EH (cell line): Measurements from ENCODE around the gene TNFAIP2.

ENCODE experiments used
- DNase-seq: peaks from one replicate; pipeline ENCODE4 v3.0.0-alpha.2; 2015; ENCODE audit warnings: low read depth

Gene TNFAIP2

GRCh38 chr14:103122947-103123633, at the start of gene TNFAIP2:
Gene TNFAIP2, plus strand, starts transcription at chr14:103123461. Its CDS starts 2,997 bp downstream, at chr14:103126458.
- DNase-seq = peak; percentile 51

- no peak for DNase-seq
Measured at GRCh38 chr14:103073876-103074728, 49.2 kb upstream of the TNFAIP2 start.

- DNase-seq = no peak
Measured at GRCh38 chr14:103074729-103075367, 48.4 kb upstream of the TNFAIP2 start.

- peak; percentile 79 for DNase-seq
Measured at GRCh38 chr14:103078420-103078749, 44.9 kb upstream of the TNFAIP2 start.

GRCh38 chr14:103078860-103079587, 44.2 kb upstream of the TNFAIP2 start:
- no peak for DNase-seq

- DNase-seq = no peak
Measured at GRCh38 chr14:103081951-103082350, 41.3 kb upstream of the TNFAIP2 start.

- no peak for DNase-seq
Measured at GRCh38 chr14:103084021-103084919, 39.0 kb upstream of the TNFAIP2 start, which contains the start of gene LBHD2. Gene LBHD2, plus strand, starts transcription at chr14:103084210. Its CDS starts 1,803 bp downstream, at chr14:103086013.

- no peak for DNase-seq
Measured at GRCh38 chr14:103085106-103086091, 37.9 kb upstream of the TNFAIP2 start.

GRCh38 chr14:103086771-103087342, 36.4 kb upstream of the TNFAIP2 start:
- DNase-seq = no peak

- DNase-seq = no peak
Measured at GRCh38 chr14:103087343-103087835, 35.9 kb upstream of the TNFAIP2 start.

GRCh38 chr14:103088921-103089320, 34.3 kb upstream of the TNFAIP2 start:
- no peak for DNase-seq

GRCh38 chr14:103089386-103090335, 33.6 kb upstream of the TNFAIP2 start:
- DNase-seq = no peak

GRCh38 chr14:103090481-103091020, 32.7 kb upstream of the TNFAIP2 start:
- no peak for DNase-seq

- DNase-seq = peak; percentile 44
Measured at GRCh38 chr14:103091041-103091882, 32.0 kb upstream of the TNFAIP2 start.

GRCh38 chr14:103091883-103092222, 31.4 kb upstream of the TNFAIP2 start:
- no peak for DNase-seq

GRCh38 chr14:103093856-103094405, 29.3 kb upstream of the TNFAIP2 start:
- no peak for DNase-seq
